Mammary epithelial cell (primary cell): ENCODE data around the gene CCDC186.

Experiments
- EZH2 ChIP-seq: IDR thresholded peaks from 2 replicates; pipeline ENCODE4 v1.6.1; 2012; ENCODE audit warnings: low read length, inconsistent platforms, borderline replicate concordance
- TF ChIP-seq, protein P1 (sequence below), 2 donors: IDR thresholded peaks in 1 of 2; conservative IDR thresholded peaks in 1 of 2; 2 replicates each; pipeline ENCODE4 v1.5.1; 2011 to 2012; ENCODE audit warnings: inconsistent platforms in 2 of 2, low read length in 2 of 2, mild to moderate bottlenecking in 2 of 2, control low read depth in 1 of 2, low read depth in 1 of 2; ENCODE audit not compliant: insufficient read depth in 1 of 2; ENCODE audit errors: extremely low read depth in 1 of 2

DNA sequence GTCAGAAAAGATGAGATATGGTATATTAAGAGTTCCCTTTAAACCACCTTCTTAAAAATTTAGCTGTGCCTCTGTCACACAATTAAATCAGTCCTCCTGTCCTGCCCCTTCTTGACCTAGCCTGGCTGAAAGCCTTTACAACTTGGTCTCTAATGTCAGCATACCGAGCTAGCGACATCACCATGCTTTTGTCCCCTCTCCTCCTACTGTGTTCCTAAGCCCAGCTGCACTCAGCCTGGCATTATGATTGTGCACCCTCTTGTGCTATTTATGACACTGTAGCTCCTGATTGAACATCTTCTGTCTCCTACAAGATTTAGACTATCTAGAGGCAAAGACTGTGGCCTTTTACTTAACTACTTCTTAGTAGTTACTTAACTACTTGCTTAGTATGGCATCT lies 34.3 kb upstream of the CCDC186 start:
- TF ChIP-seq, protein P1, sequence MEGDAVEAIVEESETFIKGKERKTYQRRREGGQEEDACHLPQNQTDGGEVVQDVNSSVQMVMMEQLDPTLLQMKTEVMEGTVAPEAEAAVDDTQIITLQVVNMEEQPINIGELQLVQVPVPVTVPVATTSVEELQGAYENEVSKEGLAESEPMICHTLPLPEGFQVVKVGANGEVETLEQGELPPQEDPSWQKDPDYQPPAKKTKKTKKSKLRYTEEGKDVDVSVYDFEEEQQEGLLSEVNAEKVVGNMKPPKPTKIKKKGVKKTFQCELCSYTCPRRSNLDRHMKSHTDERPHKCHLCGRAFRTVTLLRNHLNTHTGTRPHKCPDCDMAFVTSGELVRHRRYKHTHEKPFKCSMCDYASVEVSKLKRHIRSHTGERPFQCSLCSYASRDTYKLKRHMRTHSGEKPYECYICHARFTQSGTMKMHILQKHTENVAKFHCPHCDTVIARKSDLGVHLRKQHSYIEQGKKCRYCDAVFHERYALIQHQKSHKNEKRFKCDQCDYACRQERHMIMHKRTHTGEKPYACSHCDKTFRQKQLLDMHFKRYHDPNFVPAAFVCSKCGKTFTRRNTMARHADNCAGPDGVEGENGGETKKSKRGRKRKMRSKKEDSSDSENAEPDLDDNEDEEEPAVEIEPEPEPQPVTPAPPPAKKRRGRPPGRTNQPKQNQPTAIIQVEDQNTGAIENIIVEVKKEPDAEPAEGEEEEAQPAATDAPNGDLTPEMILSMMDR (conservative IDR thresholded peaks at IDR 0.05 in 1 of 2, IDR thresholded peaks at IDR 0.05 in 1 of 2; ENCODE audit: extremely low read depth in 1 of 2, insufficient read depth in 1 of 2, low read depth in 1 of 2, low read length in 2 of 2), result no peak
- no peak for TF ChIP-seq EZH2
